Keratinocyte (primary cell): ENCODE data around the gene ACTR3C. TPM values are rescaled to one million over a fixed set of nuclear protein-coding genes. Genes with fewer than 3 reads are reported as not detected.
"Not testable (repeated sequence)": the region's sequence is repeated elsewhere in the genome, so short reads cannot be mapped to it uniquely, and the experiment has no call there.

Source experiments
- DNase-seq: peaks from one replicate; pipeline ENCODE4 v3.0.0-alpha.2; 2011; ENCODE audit warnings: low read depth, missing footprints, low spot score
- FAIRE-seq: peaks from 2 replicates; lab custom pipeline; 2011; peaks lifted over from hg19 to GRCh38; lab: Jason Lieb, UNC
- H2AFZ ChIP-seq: 2 replicates; pipeline ENCODE4 v1.6.0; 2012; ENCODE audit warnings: low read length, control low read depth, inconsistent platforms; ENCODE audit not compliant: control insufficient read depth
- H3K27ac ChIP-seq: 2 replicates; pipeline ENCODE4 v1.5.1; 2011; ENCODE audit warnings: low read length; ENCODE audit not compliant: control insufficient read depth, insufficient read depth
- H3K27me3 ChIP-seq: 3 replicates; pipeline ENCODE4 v1.6.0; 2011; ENCODE audit warnings: low read length; ENCODE audit not compliant: control insufficient read depth, insufficient read depth; ENCODE audit errors: extremely low read depth
- H3K36me3 ChIP-seq, 2 experiments: 2 replicates in 1 of 2; 3 replicates in 1 of 2; pipeline ENCODE4 v1.5.1; 2011; ENCODE audit warnings: low read length in 2 of 2, mild to moderate bottlenecking in 1 of 2; ENCODE audit not compliant: control insufficient read depth in 2 of 2, insufficient read depth in 2 of 2; ENCODE audit errors: extremely low read depth in 1 of 2
- H3K4me1 ChIP-seq: 3 replicates; pipeline ENCODE4 v1.5.1; 2011; ENCODE audit warnings: low read length; ENCODE audit not compliant: control insufficient read depth, insufficient read depth; ENCODE audit errors: extremely low read depth
- H3K4me2 ChIP-seq: 3 replicates; pipeline ENCODE4 v1.6.0; 2011; ENCODE audit warnings: low read depth, low read length; ENCODE audit not compliant: control insufficient read depth, insufficient read depth; ENCODE audit errors: extremely low read depth
- H3K4me3 ChIP-seq, 3 experiments: fragments of 200-600 bp in 1 of 3; sonication (generic) in 1 of 3; 2 replicates in 2 of 3; 3 replicates in 1 of 3; pipeline ENCODE4 v1.5.1; 2011 to 2016; ENCODE audit warnings: low read length in 3 of 3, mild to moderate bottlenecking in 3 of 3, control low read depth in 2 of 3, inconsistent platforms in 1 of 3, low read depth in 1 of 3, mixed read lengths in 1 of 3, mixed run types in 1 of 3, moderate library complexity in 1 of 3; ENCODE audit not compliant: control insufficient read depth in 2 of 3, insufficient read depth in 2 of 3; ENCODE audit errors: extremely low read depth in 1 of 3
- H3K79me2 ChIP-seq: 2 replicates; pipeline ENCODE4 v1.6.0; 2012; ENCODE audit warnings: low read length; ENCODE audit not compliant: control insufficient read depth, insufficient read depth
- H3K9ac ChIP-seq: 3 replicates; pipeline ENCODE4 v1.6.0; 2011; ENCODE audit warnings: low read length; ENCODE audit not compliant: control insufficient read depth, insufficient read depth; ENCODE audit errors: extremely low read depth
- H3K9me1 ChIP-seq: 3 replicates; pipeline ENCODE4 v1.6.0; 2011; ENCODE audit warnings: low read length; ENCODE audit not compliant: control insufficient read depth, insufficient read depth; ENCODE audit errors: extremely low read depth
- H3K9me3 ChIP-seq: 2 replicates; pipeline ENCODE4 v1.5.1; 2012; ENCODE audit warnings: low read depth, low read length; ENCODE audit not compliant: control insufficient read depth
- H4K20me1 ChIP-seq: 3 replicates; pipeline ENCODE4 v1.6.0; 2011; ENCODE audit warnings: low read length; ENCODE audit not compliant: control insufficient read depth, insufficient read depth; ENCODE audit errors: extremely low read depth
- EZH2 ChIP-seq: IDR thresholded peaks from one replicate; pipeline ENCODE4 v1.6.1; 2012; ENCODE audit warnings: inconsistent platforms, mild to moderate bottlenecking, low read length, moderate library complexity
- dilution Hi-C: fragments of 300-500 bp; cut with MboI; formaldehyde crosslinking; loops from one replicate; pipeline ENCODE4 v1.7.0; 2020; ENCODE audit warnings: low sequenced_read_pairs; ENCODE audit not compliant: extremely low pct_ligation_motif_present
- polyA plus RNA-seq, 5 experiments: library from polyadenylated mRNA; depleted of rRNA in 3 of 5; stranded (reverse) in 3 of 5; stranded (forward) in 1 of 5; unstranded in 1 of 5; fragments of >200 nt; gene quantifications; 1 replicate in 1 of 5; 2 replicates in 3 of 5; 3 replicates in 1 of 5; pipeline versions ENCODE4 v1.2.1 to v1.2.3, GENCODE V29; 2011 to 2012; ENCODE audit warnings: missing spikeins in 2 of 5, low read depth in 1 of 5, low replicate concordance in 1 of 5
- TF ChIP-seq, protein P1 (sequence below), 3 experiments: IDR thresholded peaks in 1 of 3; conservative IDR thresholded peaks in 1 of 3; optimal IDR thresholded peaks in 1 of 3; 2 replicates in 2 of 3; 3 replicates in 1 of 3; pipeline versions ENCODE3 to v1.5.1; 2011; ENCODE audit warnings: low read length in 3 of 3, mild to moderate bottlenecking in 3 of 3, moderate library complexity in 2 of 3, control low read depth in 1 of 3, inconsistent platforms in 1 of 3; ENCODE audit not compliant: insufficient read depth in 2 of 3; ENCODE audit errors: extremely low read depth in 1 of 3

The ACTR3C gene
- polyA plus RNA-seq, 1 donor (not counting 4 experiments of a cell fraction or from before 2014, with no cell fraction given), result 1.3 TPM

DNA sequence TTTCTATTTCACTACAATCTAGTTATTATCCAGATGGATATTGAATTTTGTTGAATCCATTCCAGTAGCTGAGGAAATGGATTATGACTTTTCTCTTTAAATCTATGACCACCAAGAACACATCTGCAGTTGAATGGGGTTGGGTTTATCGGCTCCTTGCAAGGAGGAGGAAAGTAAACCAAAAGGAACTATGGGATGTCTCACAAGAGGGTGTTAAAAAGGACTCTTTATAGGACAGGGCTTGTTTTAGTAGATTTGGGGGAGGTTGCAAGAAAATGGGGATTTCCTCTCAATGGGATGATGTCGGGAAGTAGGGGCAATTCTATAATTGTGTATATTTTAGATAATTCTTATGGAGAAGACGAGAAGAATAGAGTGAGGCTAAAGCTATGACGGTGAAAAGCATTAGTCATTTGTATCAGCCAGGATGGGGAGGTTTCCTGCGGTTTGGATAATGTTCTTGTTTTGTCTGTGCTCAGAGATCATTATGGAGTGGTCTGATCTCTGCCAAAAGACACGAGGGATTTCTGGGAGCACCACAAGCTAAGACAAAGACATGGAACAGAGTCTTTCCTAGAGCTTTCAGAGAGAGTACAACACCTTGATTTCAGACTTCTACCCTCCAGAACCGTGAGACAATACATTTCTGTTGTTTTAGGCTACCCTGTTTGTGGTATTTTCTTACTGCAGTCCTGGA is 5.4 kb downstream of the ACTR3C start:
- Histone ChIP-seq H3K36me3 (no peaks in the 10 kb centered on the region), H3K4me2 (no peak overlapping the region), H2AFZ (no peak overlapping the region)

DNA sequence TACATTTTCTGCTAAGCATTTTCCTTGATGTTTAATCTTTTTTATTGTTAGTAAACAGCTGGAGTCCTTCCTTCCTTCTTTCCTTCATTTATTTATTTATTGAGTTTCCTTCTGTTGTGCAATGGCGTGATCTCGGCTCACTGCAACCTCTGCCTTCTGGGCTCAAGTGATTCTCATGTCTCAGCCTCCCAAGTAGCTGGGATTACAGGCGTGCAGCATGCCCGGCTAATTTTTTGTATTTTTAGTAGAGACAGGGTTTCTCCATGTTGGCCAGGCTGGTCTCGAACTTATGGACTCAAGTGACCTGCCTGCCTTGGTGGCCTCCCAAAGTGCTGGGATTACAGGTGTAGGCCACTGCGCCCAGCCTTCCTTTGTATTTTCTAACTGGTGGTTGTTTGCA is 6.4 kb downstream of the ACTR3C start:
- dilution Hi-C loops, DNase-seq: not testable (repeated sequence)

More for the DNA sequence above, 5.4 kb downstream of the ACTR3C start:
- H3K27ac ChIP-seq, result no peak overlapping the region
- H3K4me1 ChIP-seq, result peaks cover 9% of the 10 kb centered on the region
- no peaks in the 10 kb centered on the region for H3K27me3 ChIP-seq
- dilution Hi-C loops, result no loop called here
- no peak for FAIRE-seq
- H4K20me1 ChIP-seq, result no peaks in the 10 kb centered on the region
- H3K79me2 ChIP-seq, result no peaks in the 10 kb centered on the region
- H3K9ac ChIP-seq, result no peak overlapping the region
- TF ChIP-seq, protein P1, sequence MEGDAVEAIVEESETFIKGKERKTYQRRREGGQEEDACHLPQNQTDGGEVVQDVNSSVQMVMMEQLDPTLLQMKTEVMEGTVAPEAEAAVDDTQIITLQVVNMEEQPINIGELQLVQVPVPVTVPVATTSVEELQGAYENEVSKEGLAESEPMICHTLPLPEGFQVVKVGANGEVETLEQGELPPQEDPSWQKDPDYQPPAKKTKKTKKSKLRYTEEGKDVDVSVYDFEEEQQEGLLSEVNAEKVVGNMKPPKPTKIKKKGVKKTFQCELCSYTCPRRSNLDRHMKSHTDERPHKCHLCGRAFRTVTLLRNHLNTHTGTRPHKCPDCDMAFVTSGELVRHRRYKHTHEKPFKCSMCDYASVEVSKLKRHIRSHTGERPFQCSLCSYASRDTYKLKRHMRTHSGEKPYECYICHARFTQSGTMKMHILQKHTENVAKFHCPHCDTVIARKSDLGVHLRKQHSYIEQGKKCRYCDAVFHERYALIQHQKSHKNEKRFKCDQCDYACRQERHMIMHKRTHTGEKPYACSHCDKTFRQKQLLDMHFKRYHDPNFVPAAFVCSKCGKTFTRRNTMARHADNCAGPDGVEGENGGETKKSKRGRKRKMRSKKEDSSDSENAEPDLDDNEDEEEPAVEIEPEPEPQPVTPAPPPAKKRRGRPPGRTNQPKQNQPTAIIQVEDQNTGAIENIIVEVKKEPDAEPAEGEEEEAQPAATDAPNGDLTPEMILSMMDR (optimal IDR thresholded peaks at IDR 0.05 in 1 of 3, IDR thresholded peaks at IDR 0.05 in 1 of 3, conservative IDR thresholded peaks at IDR 0.05 in 1 of 3; ENCODE audit: extremely low read depth in 1 of 3, insufficient read depth in 2 of 3, low read length in 3 of 3), result no peak
- no peak for TF ChIP-seq EZH2
- no peak overlapping the region for H3K4me3 ChIP-seq
- no peaks in the 10 kb centered on the region for H3K9me1 ChIP-seq
- H3K9me3 ChIP-seq, result no peaks in the 10 kb centered on the region
- no peak for DNase-seq

More for the DNA sequence above, 6.4 kb downstream of the ACTR3C start:
- H3K9me3 ChIP-seq, H2AFZ ChIP-seq, H3K4me1 ChIP-seq, H3K4me2 ChIP-seq, H3K79me2 ChIP-seq, H3K36me3 ChIP-seq, H3K9ac ChIP-seq, H3K9me1 ChIP-seq, H3K4me3 ChIP-seq, H4K20me1 ChIP-seq, FAIRE-seq, H3K27me3 ChIP-seq, H3K27ac ChIP-seq: not testable (repeated sequence)
